ENCODE measurements around the gene SLC34A3. TPM values are rescaled to one million over a fixed set of nuclear protein-coding genes. Genes with fewer than 3 reads are reported as not detected.

The SLC34A3 gene
- total and polyA plus RNA-seq, 2 of the 8 experiments (the other 6 are each of a cell fraction or from before 2014, with no cell fraction given), result 0.08 TPM; not detected in 1

GRCh38 chr9:137223078-137223970 lies 7.4 kb upstream of the SLC34A3 start (continued):
- TF ChIP-seq, protein P1, sequence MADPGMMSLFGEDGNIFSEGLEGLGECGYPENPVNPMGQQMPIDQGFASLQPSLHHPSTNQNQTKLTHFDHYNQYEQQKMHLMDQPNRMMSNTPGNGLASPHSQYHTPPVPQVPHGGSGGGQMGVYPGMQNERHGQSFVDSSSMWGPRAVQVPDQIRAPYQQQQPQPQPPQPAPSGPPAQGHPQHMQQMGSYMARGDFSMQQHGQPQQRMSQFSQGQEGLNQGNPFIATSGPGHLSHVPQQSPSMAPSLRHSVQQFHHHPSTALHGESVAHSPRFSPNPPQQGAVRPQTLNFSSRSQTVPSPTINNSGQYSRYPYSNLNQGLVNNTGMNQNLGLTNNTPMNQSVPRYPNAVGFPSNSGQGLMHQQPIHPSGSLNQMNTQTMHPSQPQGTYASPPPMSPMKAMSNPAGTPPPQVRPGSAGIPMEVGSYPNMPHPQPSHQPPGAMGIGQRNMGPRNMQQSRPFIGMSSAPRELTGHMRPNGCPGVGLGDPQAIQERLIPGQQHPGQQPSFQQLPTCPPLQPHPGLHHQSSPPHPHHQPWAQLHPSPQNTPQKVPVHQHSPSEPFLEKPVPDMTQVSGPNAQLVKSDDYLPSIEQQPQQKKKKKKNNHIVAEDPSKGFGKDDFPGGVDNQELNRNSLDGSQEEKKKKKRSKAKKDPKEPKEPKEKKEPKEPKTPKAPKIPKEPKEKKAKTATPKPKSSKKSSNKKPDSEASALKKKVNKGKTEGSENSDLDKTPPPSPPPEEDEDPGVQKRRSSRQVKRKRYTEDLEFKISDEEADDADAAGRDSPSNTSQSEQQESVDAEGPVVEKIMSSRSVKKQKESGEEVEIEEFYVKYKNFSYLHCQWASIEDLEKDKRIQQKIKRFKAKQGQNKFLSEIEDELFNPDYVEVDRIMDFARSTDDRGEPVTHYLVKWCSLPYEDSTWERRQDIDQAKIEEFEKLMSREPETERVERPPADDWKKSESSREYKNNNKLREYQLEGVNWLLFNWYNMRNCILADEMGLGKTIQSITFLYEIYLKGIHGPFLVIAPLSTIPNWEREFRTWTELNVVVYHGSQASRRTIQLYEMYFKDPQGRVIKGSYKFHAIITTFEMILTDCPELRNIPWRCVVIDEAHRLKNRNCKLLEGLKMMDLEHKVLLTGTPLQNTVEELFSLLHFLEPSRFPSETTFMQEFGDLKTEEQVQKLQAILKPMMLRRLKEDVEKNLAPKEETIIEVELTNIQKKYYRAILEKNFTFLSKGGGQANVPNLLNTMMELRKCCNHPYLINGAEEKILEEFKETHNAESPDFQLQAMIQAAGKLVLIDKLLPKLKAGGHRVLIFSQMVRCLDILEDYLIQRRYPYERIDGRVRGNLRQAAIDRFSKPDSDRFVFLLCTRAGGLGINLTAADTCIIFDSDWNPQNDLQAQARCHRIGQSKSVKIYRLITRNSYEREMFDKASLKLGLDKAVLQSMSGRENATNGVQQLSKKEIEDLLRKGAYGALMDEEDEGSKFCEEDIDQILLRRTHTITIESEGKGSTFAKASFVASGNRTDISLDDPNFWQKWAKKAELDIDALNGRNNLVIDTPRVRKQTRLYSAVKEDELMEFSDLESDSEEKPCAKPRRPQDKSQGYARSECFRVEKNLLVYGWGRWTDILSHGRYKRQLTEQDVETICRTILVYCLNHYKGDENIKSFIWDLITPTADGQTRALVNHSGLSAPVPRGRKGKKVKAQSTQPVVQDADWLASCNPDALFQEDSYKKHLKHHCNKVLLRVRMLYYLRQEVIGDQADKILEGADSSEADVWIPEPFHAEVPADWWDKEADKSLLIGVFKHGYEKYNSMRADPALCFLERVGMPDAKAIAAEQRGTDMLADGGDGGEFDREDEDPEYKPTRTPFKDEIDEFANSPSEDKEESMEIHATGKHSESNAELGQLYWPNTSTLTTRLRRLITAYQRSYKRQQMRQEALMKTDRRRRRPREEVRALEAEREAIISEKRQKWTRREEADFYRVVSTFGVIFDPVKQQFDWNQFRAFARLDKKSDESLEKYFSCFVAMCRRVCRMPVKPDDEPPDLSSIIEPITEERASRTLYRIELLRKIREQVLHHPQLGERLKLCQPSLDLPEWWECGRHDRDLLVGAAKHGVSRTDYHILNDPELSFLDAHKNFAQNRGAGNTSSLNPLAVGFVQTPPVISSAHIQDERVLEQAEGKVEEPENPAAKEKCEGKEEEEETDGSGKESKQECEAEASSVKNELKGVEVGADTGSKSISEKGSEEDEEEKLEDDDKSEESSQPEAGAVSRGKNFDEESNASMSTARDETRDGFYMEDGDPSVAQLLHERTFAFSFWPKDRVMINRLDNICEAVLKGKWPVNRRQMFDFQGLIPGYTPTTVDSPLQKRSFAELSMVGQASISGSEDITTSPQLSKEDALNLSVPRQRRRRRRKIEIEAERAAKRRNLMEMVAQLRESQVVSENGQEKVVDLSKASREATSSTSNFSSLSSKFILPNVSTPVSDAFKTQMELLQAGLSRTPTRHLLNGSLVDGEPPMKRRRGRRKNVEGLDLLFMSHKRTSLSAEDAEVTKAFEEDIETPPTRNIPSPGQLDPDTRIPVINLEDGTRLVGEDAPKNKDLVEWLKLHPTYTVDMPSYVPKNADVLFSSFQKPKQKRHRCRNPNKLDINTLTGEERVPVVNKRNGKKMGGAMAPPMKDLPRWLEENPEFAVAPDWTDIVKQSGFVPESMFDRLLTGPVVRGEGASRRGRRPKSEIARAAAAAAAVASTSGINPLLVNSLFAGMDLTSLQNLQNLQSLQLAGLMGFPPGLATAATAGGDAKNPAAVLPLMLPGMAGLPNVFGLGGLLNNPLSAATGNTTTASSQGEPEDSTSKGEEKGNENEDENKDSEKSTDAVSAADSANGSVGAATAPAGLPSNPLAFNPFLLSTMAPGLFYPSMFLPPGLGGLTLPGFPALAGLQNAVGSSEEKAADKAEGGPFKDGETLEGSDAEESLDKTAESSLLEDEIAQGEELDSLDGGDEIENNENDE (IDR thresholded peaks at IDR 0.05; ENCODE audit: insufficient replicate concordance, low read length), result no peak
- TF ChIP-seq PHF8 (conservative IDR thresholded peaks at IDR 0.05; ENCODE audit: low read depth, low read length) (peak; percentile 44; the same call in 1 of the 2 replicates), SIN3A (conservative IDR thresholded peaks at IDR 0.05 in 1 of 2, IDR thresholded peaks at IDR 0.05 in 1 of 2; ENCODE audit: low read depth in 1 of 2, low read length in 2 of 2) (peak in 1 of 2 experiments; percentile 62; a peak in 2 of 4 replicates), BACH1 (IDR thresholded peaks at IDR 0.05; ENCODE audit: low read length) (peak; percentile 73), SP2 (IDR thresholded peaks at IDR 0.05; ENCODE audit: low read length) (peak; percentile 44), POLR2AphosphoS5 (IDR thresholded peaks at IDR 0.05; ENCODE audit: low read depth, low read length) (no peak), RBBP5 (IDR thresholded peaks at IDR 0.05; ENCODE audit: borderline replicate concordance, low read depth, low read length) (no peak), KDM5A (IDR thresholded peaks at IDR 0.05; ENCODE audit: low read length) (peak; percentile 30; the same call in 1 of the 2 replicates)

Measured in H1 (cell line).